Vagina (tissue), 2 donors: ENCODE results near the gene PSMB7.

ENCODE experiments used
- POLR2A ChIP-seq, 2 donors: fragments of 450-650 bp; IDR thresholded peaks; one replicate each; pipeline ENCODE4 v1.6.1; 2017; ENCODE audit warnings: antibody characterized with exemption in 2 of 2, mild to moderate bottlenecking in 2 of 2, moderate library complexity in 2 of 2
- POLR2AphosphoS5 ChIP-seq, 2 donors: sonication (generic); formaldehyde crosslinking; IDR thresholded peaks; one replicate each; pipeline ENCODE4 v1.9.0; 2017; ENCODE audit warnings: antibody characterized with exemption in 2 of 2, mild to moderate bottlenecking in 2 of 2, low read depth in 1 of 2; ENCODE audit not compliant: insufficient read depth in 1 of 2
- TF ChIP-seq, protein P1 (sequence below), 3 experiments: fragments of 450-650 bp in 2 of 3; fragments of 200-600 bp in 1 of 3; sonication (generic) in 1 of 3; IDR thresholded peaks; one replicate each; pipeline ENCODE4 v1.5.1; 2017 to 2019; ENCODE audit warnings: antibody characterized with exemption in 3 of 3, mild to moderate bottlenecking in 2 of 3, moderate library complexity in 2 of 3

DNA sequence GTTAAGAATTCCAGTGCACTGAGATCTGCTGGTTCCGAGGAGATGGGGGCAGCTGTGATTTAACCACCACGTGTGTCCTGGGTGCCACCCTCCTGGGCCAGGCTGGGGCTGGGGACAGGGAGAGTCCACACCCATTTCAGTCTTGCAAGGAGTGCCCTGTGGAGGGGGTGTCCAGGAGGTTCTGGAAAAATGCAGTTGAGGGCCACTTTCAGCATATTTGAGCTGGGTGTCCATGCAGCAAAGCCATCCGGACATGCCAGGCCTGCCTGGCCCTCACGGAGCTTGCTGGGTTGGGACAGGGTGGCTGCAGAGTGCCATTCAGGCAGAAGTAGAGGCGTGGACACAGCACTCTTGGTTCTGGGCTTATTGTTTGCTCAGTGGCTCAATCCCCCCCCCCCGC is 89.4 kb downstream of the PSMB7 start:
- TF ChIP-seq, protein P1, sequence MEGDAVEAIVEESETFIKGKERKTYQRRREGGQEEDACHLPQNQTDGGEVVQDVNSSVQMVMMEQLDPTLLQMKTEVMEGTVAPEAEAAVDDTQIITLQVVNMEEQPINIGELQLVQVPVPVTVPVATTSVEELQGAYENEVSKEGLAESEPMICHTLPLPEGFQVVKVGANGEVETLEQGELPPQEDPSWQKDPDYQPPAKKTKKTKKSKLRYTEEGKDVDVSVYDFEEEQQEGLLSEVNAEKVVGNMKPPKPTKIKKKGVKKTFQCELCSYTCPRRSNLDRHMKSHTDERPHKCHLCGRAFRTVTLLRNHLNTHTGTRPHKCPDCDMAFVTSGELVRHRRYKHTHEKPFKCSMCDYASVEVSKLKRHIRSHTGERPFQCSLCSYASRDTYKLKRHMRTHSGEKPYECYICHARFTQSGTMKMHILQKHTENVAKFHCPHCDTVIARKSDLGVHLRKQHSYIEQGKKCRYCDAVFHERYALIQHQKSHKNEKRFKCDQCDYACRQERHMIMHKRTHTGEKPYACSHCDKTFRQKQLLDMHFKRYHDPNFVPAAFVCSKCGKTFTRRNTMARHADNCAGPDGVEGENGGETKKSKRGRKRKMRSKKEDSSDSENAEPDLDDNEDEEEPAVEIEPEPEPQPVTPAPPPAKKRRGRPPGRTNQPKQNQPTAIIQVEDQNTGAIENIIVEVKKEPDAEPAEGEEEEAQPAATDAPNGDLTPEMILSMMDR (IDR thresholded peaks at IDR 0.05), result no peak
- TF ChIP-seq POLR2AphosphoS5 (IDR thresholded peaks at IDR 0.05; ENCODE audit: insufficient read depth in 1 of 2, low read depth in 1 of 2) (no peak), POLR2A (IDR thresholded peaks at IDR 0.05) (no peak)
